ENCODE measurements around the gene ARPC3.
"Not testable (repeated sequence)": the region's sequence is repeated elsewhere in the genome, so short reads cannot be mapped to it uniquely, and the experiment has no call there.

The ARPC3 gene

DNA sequence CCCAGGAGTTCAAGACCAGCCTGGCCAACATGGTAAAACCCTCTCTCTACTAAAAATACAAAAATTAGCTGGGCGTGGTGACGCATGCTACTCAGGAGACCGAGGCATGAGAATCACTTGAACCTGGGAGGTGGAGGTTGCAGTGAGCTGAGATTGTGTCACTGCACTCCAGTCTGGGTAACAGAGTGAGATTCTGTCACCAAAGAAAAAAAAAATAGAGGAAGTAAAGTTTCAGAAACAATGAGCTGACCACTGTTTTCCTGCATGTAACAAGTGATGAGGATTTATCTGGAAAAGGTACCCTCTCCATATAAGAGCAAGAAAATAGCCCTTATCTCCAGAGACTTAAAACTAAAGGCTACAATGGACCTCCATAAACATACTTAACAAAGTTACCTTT is 33.0 kb downstream of the ARPC3 start:
- DNase-seq (ENCODE audit: low read depth in 2 of 2), result not testable (repeated sequence)

DNA sequence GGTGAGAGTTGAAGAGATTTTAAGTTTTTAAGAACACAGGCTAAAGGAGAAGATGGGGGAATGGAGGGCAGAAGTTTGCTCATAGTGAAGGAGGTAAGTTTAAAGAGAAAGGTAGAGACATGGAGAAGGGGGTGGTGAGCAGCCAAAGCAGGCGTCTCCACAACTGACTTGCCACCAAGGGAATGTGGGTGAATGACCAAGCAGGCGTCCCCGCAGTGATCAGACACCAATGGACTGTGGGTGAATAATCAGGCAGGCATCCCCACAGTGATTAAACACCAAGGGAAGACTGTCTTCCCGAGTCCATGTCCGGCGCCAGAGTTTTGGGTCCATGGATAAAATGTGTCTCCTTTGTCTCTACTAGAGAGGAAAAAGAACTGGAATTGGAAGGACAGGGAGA is 40.1 kb downstream of the ARPC3 start:
- not testable (repeated sequence) for DNase-seq (ENCODE audit: low read depth in 2 of 2)

DNA sequence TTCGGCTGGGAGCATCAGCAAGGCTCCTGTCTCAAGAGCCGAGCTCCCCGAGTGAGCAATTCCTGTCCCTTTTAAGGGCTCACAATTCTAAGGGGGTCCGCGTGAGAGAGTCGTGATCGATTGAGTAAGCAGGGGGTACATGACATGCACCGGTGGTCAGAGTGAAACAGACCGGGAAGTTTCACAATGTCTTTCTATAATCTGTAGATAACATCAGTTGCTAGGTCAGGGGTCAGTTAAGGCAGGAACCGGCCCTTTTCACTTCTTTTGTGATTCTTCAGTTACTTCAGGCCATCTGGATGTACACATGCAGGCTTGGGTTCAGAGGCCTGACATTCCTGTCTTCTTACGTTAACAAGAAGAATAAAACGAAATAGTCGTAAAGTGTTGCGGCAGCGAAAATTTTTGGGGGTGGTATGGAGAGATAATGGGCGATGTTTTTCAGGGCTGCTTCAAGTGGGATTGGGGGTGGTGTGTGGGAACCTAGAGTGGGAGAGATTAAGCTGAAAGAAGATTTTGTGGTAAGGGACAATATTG is 44.9 kb downstream of the ARPC3 start:
- DNase-seq (ENCODE audit: low read depth in 2 of 2), result not testable (repeated sequence)

DNA sequence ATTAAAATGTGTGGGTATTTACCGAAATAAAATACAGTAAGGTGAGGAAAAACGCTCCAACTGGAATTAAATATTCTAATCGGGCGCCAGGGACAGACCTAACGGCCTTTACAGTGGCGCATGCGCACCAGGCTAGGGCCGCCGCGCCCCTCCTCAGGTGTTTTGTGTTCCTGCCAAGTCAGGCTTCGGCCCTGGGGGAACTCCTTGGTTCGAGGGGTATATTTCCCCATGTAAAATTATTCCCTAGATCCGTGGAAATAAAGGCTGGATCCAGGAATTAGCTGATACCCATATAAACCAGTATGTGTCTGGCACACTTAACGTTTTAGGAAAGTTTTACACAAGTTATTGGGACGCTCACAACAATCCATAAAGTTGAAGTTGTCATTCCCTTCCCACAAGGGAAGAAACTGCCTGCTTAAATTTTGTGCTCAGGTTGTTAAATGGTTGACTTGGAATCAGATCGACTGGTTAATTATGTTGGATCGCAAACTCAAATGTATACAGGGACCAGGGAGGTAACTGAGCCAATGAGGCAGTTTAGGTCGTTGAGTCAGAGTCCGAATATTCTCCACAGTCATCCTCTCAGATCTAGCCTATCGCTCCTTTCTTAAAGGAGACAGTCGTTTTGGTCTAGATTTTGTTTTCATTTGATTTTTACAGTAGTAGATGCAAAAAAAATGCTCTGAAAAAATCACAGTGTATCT is 46.0 kb downstream of the ARPC3 start:
- peak; percentile 55 to 65 for DNase-seq (ENCODE audit: low read depth in 2 of 2)

DNA sequence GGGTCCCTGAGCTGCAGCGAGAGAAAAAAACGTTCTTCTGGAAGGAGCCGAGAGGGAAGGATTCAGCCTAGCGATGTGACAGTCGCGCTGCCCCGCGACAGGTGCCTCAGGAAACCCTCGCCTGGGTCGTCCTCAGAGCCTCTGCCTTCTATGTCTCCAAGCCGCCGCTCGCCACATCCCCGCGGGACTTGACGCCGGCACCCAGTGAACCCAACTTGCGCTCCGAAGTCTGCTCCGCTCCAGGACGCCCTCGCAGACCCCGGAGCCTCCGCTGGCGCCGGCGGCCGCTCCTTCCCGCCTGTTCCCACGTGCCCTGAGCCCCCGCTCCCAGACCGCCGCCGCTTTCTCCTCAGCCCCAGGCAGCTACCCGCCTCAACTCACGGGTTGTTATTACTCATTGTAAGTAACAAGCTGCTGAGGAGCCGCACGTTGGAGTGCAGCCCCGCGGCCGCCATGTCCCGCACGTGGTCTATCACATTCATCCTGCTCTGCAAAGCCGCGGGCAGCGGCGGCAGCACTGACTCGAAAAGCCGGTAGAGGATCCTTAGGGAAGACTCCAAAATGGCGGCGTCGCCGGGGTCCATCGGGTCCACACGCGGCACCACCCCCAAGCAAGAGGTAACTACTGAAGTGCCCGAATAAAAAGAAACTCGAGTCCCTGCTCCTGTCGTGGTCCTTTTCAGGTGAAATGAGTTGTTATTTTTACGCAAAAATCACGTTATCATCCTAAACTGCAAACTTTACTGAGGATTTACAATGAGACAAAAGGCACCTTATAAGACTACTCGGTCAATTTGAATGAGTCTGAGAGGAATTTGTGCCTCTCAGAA is 46.8 kb downstream of the ARPC3 start, which contains the start of gene ANAPC7:
Gene ANAPC7, minus strand, starts transcription at position 563 of the 830 bp plus-strand sequence. Its CDS starts 81 bp downstream, at position 482.
- peak; percentile 78 for DNase-seq (ENCODE audit: low read depth in 2 of 2)
